Astrocyte (in vitro differentiated cells and primary cell): ENCODE data around the gene ZNF182.

Experiments
- CTCF ChIP-seq: IDR thresholded peaks from 2 replicates; pipeline ENCODE4 v1.5.1; 2011; ENCODE audit warnings: low read depth, mild to moderate bottlenecking, inconsistent platforms, low read length, moderate library complexity; ENCODE audit not compliant: insufficient read depth
- EZH2 ChIP-seq: IDR thresholded peaks from 2 replicates; pipeline ENCODE4 v1.6.1; 2012; ENCODE audit warnings: mild to moderate bottlenecking, low read length, inconsistent platforms; ENCODE audit not compliant: insufficient read depth

DNA sequence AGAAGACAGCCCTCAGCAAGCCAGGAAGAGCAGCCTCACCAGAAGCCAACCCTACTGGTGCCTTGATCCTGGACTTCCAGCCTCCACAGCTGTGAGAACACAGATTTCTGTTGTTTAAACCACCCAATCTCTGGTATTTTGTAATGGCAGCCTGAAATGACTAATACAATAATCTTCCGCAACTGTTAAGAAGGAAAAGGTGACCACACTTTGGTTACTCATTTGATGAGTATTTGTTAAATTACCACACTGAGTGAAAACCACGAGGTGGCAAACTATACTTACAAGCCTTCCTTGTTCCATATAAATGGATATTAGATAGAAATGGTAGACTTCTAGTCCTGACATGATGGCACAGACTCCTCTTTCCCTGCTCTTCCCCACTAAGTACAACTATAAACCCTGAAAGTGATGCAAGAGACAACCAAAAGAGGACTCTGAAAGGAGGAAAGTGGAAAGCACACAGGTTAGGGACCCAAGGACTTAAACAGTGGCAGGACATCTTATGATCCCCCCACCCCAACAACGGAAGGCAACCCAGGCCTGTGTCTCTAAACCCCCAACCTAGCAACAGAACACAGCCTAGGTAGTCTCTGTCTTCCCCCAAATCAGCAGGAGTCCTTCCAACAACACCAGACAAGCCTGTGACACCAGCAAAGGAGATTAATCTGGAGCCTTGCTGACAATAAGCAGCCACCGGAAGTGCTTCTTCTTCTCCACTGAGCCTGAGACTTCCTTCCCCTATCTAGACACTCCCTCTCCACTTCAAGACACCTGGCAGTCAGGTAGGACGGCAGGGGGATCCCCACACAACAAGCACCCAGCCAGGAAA is 12.3 kb downstream of the ZNF182 start:
- TF ChIP-seq CTCF (no peak), EZH2 (no peak)
